GM12873 (cell line): ENCODE results near the gene COL9A3.

Experiments
- TF ChIP-seq, protein P1 (sequence below): IDR thresholded peaks from 2 replicates; pipeline ENCODE4 v1.5.1; 2012; ENCODE audit warnings: low read depth, mild to moderate bottlenecking, moderate library complexity, low read length, control low read depth; ENCODE audit not compliant: insufficient read depth; ENCODE audit errors: missing control alignments

The COL9A3 gene

GRCh38 chr20:62880935-62881661, 64.2 kb downstream of the COL9A3 start:
- TF ChIP-seq, protein P1, sequence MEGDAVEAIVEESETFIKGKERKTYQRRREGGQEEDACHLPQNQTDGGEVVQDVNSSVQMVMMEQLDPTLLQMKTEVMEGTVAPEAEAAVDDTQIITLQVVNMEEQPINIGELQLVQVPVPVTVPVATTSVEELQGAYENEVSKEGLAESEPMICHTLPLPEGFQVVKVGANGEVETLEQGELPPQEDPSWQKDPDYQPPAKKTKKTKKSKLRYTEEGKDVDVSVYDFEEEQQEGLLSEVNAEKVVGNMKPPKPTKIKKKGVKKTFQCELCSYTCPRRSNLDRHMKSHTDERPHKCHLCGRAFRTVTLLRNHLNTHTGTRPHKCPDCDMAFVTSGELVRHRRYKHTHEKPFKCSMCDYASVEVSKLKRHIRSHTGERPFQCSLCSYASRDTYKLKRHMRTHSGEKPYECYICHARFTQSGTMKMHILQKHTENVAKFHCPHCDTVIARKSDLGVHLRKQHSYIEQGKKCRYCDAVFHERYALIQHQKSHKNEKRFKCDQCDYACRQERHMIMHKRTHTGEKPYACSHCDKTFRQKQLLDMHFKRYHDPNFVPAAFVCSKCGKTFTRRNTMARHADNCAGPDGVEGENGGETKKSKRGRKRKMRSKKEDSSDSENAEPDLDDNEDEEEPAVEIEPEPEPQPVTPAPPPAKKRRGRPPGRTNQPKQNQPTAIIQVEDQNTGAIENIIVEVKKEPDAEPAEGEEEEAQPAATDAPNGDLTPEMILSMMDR = no peak

DNA sequence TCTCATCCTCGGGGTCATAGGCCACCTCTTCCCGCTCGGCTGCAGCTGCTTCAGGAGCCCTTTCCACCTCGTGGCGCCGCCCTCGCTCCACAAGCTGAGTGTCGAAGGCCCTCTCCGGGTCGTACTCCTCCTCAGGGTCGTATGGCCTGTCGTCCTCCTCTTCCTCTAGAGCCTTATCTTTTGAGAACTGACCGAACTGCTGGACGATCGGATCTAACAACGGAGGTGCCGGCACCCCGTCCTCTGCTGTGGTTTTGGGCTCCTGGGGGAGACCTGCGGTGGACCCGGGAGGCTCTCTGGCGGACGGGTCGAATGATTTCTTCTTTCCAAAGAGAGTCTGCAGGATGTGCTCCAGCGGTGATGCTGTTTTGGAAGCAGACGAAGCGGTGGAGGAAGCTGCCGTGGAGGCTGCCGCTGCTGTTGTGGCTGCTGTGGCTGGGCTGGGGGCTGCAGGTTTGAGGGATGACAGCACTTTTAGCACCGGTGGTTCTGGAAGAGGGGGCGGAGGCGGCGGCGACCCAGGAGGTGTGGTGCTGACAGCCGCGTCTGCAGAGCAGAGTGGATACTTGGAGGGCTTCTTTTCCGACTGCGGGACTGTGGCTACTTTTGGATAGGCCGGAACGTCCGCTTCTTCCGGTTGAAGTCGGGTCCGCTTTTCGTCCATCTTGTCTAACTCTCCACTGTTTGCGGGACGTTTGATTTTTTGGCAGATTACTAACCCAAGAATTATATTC, 65.0 kb downstream of the COL9A3 start:
- TF ChIP-seq, protein P1 = no peak

DNA sequence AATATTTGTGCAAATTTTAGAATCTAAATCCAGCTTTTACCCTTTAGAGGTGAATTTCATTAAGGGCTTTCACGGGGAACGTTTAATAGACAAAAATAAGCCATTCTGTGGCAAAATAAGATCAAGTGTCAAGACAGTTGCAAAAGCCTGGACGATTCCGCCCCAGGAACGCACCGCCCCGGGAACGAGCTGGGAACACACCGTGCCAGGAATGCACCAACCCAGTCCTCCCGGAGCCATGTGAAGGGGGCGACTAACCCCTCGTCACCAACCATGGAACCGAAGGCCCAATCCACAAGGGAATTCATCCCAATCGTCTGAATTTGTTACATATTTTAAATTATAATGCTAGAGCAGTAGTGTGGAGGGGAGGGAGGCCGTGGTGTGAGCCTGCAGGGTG, 65.6 kb downstream of the COL9A3 start:
- TF ChIP-seq, protein P1 = no peak

- TF ChIP-seq, protein P1 = no peak
These were observed 67.7 kb downstream of the COL9A3 start for GRCh38 chr20:62884556-62884955.

- TF ChIP-seq, protein P1 = no peak
These were observed 68.4 kb downstream of the COL9A3 start for GRCh38 chr20:62885046-62885895.

GRCh38 chr20:62885896-62886708, 69.3 kb downstream of the COL9A3 start:
- TF ChIP-seq, protein P1 = no peak
